IPS-18a (cell line): ENCODE measurements around the gene NBPF6.
"Not testable (repeated sequence)": the region's sequence is repeated elsewhere in the genome, so short reads cannot be mapped to it uniquely, and the experiment has no call there.

Experiments
- H3K27ac ChIP-seq: one replicate; pipeline ENCODE4 v1.5.1; 2013; ENCODE audit warnings: low read length
- H3K27me3 ChIP-seq: one replicate; pipeline ENCODE4 v1.6.1; 2013; ENCODE audit warnings: mild to moderate bottlenecking, low read length; ENCODE audit not compliant: control insufficient read depth, insufficient read depth
- H3K36me3 ChIP-seq: one replicate; pipeline ENCODE4 v1.6.1; 2013; ENCODE audit warnings: low read depth, low read length; ENCODE audit not compliant: control insufficient read depth
- H3K4me1 ChIP-seq: one replicate; pipeline ENCODE4 v1.6.1; 2013; ENCODE audit warnings: low read depth, low read length; ENCODE audit not compliant: control insufficient read depth
- H3K4me3 ChIP-seq: one replicate; pipeline ENCODE4 v1.5.1; 2013; ENCODE audit warnings: low read length
- H3K9ac ChIP-seq: one replicate; pipeline ENCODE4 v1.6.1; 2013; ENCODE audit warnings: mild to moderate bottlenecking, low read length, moderate library complexity
- H3K9me3 ChIP-seq: one replicate; pipeline ENCODE4 v1.6.1; 2013; ENCODE audit warnings: low read depth, low read length; ENCODE audit not compliant: control insufficient read depth

The NBPF6 gene

DNA sequence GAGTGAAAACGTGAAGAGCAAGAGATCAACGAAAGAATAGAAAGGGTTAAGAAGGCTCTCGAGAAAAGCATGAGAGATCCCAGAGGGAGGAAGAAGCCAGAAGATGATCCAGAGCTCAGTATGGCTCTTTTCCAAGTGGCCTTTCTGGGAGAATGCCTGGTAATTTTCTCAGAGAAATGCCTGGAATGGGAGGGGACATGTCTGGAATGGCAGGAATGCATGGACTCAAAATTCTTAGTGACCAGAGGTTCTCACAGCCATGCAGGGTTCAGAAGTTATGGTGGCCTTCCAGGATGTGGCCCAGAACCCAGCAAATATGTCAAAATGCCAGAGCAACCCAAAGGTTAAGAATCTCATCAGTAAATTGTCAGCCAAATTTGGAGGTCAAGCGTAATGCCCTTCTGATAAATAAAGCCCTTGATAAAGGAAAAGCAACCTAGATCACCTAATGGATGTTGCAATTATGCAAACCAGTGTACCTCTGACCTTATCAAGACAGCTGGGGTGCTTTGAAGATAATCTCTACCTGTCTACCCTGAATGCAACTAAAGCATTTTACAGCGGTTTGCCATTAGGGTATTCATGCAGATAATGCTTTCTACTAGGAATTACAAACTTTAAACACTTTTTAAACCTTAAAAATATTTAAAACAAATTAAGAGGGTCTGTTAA, 53.1 kb downstream of the NBPF6 start:
- no peaks in the 10 kb centered on the region for H3K27me3 ChIP-seq
- no peaks in the 10 kb centered on the region for H3K4me1 ChIP-seq
- H3K9me3 ChIP-seq: no peaks in the 10 kb centered on the region
- H3K36me3 ChIP-seq: no peaks in the 10 kb centered on the region
- H3K9ac ChIP-seq: no peak overlapping the region
- no peak overlapping the region for H3K4me3 ChIP-seq
- H3K27ac ChIP-seq: no peak overlapping the region

DNA sequence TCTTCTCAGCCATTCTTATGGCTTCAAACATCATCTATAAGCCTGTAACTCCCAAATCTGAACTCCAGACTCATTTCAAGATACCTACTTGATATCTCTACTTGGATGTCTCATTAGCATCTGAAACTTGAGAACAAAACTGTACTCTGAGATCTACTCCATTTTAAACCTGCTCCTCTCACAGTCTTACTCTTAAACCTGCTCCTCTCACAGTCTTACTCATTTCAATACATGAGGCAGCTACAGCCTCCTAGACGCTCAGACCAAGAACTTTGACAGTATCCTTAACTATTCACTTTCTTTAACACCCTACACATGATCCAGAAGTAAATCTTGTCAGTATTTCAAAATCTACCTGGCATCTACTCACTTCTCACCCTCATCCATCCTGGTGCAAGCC, 54.3 kb downstream of the NBPF6 start:
- Histone ChIP-seq H3K27ac (no peak overlapping the region), H3K9ac (no peak overlapping the region), H3K9me3 (no peaks in the 10 kb centered on the region), H3K4me1 (no peaks in the 10 kb centered on the region), H3K36me3 (no peaks in the 10 kb centered on the region), H3K4me3 (no peak overlapping the region), H3K27me3 (no peaks in the 10 kb centered on the region)

DNA sequence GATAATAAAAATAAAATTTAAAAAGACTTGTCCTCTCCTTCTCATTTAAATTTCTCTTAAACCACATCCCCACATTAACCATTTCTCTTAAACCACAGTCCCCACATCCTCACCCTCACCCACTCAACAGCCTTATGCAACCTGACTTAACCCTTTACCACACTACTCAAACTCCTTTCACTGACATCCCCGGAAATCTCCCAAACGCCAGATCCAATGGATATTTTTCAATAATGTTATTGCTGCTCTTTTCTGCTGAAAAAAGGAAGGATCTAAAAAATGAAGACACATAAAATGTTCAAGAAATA, 55.6 kb downstream of the NBPF6 start:
- Histone ChIP-seq H3K4me1 (no peaks in the 10 kb centered on the region), H3K36me3 (no peaks in the 10 kb centered on the region), H3K9me3 (no peaks in the 10 kb centered on the region), H3K9ac (no peak overlapping the region), H3K27ac (no peak overlapping the region), H3K27me3 (no peaks in the 10 kb centered on the region), H3K4me3 (no peak overlapping the region)

DNA sequence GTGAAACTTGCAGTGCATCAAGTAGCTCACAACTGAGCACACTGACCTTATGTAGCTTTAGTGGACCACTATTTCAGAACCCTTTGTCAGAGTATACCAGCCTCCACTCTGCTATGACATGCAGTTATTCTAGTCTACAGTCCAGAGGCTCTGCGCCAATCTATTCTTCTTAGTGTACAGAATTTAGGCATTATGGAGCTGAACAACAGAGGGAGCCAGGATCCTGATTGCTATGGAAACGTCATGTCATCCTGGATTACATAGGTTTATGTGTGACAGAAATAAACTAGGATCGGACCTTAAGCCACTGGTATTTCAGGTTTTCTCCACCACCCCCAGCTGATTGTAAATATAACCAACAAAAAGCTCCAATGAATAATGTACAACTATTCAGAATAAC, 61.6 kb downstream of the NBPF6 start:
- Histone ChIP-seq H3K27me3 (no peaks in the 10 kb centered on the region), H3K4me3 (no peak overlapping the region), H3K27ac (no peak overlapping the region), H3K36me3 (no peaks in the 10 kb centered on the region), H3K9ac (no peak overlapping the region), H3K4me1 (no peaks in the 10 kb centered on the region), H3K9me3 (no peaks in the 10 kb centered on the region)

DNA sequence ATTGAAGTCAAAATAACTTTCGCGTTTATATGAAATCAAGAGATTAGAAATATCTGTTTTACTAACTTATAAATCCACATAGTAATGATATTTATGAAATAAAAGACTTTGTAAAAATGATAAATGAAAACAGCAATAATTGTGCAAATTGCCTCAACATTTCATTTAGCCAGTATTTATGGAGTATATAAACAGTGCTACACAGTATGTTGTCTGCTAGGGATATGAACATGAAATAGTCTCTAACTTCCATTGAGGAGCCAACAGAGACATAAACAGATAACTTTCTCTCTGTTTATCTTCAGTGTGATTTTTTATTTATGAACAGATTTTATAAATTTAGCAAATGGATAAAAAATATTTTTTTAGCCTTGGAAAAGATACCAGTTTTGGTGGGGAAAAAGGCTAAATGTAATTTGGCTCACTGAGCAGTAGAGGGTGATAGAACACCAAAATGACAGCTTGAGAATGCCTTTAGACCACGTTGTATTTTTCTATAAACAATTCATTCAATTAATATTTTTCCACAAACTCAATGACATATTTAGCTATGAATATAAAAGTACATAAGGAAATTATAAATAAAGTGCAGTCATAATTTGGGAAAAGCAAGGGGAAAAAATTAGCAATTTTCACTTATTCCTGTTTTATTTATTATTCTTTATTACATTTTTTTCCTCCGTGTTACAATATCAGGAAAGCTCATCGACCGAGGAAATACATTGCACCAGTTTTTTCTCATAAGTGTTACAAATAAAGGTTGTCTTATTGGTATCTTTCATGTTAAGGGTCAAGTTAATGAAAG, 62.3 kb downstream of the NBPF6 start:
- Histone ChIP-seq H3K27ac (no peak overlapping the region), H3K4me3 (no peak overlapping the region), H3K9ac (no peak overlapping the region), H3K36me3 (no peaks in the 10 kb centered on the region), H3K9me3 (no peaks in the 10 kb centered on the region), H3K27me3 (no peaks in the 10 kb centered on the region), H3K4me1 (no peaks in the 10 kb centered on the region)

DNA sequence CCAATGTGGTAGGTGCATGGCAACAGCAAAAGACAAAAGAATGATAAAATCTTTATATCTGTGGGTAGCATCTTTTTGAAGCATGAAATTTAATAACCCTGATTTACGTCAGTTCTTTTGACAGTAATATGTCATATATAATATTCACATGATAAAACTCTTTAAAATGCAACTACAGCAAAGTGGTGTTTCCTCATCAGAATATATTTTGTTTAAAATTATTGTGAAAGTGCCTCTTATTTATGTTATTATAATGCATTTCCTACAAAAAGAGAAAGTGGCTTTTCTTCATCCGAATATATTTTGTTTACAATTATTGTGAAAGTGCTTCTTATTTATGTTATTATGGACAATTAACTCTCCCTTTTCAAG, 62.9 kb downstream of the NBPF6 start:
- Histone ChIP-seq H3K9me3 (no peaks in the 10 kb centered on the region), H3K9ac (no peak overlapping the region), H3K4me3 (no peak overlapping the region), H3K4me1 (no peaks in the 10 kb centered on the region), H3K27ac (no peak overlapping the region), H3K27me3 (no peaks in the 10 kb centered on the region), H3K36me3 (no peaks in the 10 kb centered on the region)

DNA sequence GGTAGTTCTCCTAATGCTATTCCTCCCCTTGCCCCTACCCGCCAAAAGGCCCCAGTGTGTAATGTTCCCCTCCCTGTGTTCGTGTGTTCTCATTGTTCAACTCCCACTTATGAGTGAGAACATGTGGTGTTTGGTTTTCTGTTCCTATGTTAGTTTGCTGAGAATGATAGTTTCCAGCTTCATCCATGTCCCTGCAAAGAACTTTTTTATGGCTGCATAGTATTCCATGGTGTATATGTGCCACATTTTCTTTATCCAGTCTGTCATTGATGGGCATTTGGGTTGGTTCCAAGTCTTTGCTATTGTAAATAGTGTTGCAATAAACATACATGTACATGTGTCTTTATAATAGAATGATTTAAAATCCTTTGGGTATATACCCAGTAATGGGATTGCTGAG, 63.8 kb downstream of the NBPF6 start:
- H3K4me1 ChIP-seq, H3K4me3 ChIP-seq, H3K9me3 ChIP-seq, H3K27ac ChIP-seq, H3K36me3 ChIP-seq, H3K27me3 ChIP-seq, H3K9ac ChIP-seq: not testable (repeated sequence)

DNA sequence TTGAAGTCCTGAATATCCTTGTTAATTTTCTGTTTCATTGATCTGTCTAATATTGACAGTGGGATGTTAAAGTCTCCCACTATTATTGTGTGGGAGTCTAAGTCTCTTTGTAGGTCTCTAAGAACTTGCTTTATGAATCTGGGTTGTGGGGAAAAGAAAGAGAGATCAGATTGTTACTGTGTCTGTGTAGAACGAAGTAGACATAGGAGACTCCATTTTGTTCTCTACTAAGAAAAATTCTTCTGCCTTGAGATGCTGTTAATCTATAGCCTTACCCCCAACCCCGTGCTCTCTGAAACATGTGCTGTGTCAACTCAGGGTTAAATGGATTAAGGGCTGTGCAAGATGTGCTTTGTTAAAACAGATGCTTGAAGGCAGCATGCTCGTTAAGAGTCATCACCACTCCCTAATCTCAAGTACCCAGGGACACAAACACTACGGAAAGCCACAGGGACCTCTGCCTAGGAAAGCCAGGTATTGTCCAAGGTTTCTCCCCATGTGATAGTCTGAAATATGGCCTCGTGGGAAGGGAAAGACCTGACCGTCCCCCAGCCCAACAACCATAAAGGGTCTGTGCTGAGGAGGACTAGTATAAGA, 67.3 kb downstream of the NBPF6 start:
- not testable (repeated sequence) for H3K4me1 ChIP-seq, H3K27ac ChIP-seq, H3K9ac ChIP-seq, H3K4me3 ChIP-seq, H3K9me3 ChIP-seq, H3K27me3 ChIP-seq, H3K36me3 ChIP-seq
